ENCODE results near the gene DNAI2. TPM values are rescaled to one million over a fixed set of nuclear protein-coding genes. Genes with fewer than 3 reads are reported as not detected.

Gene DNAI2
- total and polyA plus RNA-seq, 7 experiments from 2014 or later = 0.15 to 1.8 (median 0.88) TPM; not detected in 1

DNA sequence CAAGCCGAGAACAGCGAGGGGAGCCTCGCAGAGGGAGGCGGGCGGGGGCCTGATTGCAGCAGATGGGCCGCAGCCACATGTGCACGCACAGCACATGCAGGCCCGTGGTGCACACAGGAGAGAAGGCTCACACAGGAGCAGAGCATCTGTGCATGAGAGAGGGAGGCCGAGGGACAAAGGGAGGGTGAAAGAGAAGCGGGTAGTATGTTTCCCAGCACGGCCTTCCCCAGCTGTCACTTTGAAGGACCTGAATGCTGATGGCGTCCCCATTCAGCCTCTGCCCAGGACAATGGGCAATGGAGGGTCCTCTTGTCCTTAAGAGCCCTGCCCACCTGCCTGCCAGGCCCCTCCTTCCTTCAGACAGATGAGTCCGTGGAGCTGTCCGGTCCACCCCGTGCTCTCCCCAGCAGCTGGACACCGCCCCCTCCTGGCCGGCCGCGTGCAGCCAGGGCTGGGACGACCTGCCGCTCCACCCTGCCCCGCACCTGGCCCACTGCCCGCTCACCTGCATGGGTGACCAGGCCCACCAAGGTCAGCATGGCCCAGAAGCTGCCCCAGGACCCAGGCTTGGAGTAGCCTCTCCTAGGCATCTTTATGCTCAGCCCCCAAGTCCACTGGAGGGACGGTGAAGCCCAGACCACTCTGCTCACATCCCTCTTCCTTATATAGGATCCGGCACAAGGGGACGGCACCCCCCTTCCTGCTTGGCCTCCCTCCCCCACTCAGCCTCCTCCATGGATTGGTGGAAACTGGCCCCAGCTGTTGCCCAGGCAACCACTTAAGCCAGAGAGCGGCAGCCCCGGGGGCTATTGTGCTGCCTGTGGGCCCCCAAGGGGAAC is 87.4 kb downstream of the DNAI2 start, which contains the start of gene BTBD17:
Gene BTBD17, minus strand, starts transcription at position 639 of the 839 bp plus-strand sequence. Its CDS starts 49 bp downstream, at position 590.
- ATAC-seq = peak; percentile 63
- H3K36me3 Mint-ChIP-seq = no peaks in the 10 kb centered on the region
- Histone ChIP-seq H3K9me3 (ENCODE audit: control insufficient read depth in 2 of 3, low read length in 3 of 3) (no peaks in the 10 kb centered on the region), H3K27ac (ENCODE audit: low read depth, low read length) (no peak within 1 kb of the TSS), H3K27me3 (ENCODE audit: control insufficient read depth in 2 of 2, insufficient read depth in 2 of 2, low read length in 2 of 2) (peaks cover 0 to under 1% of the 10 kb centered on the region in 2 donors), H3K4me3 (ENCODE audit: low read length) (no peak within 1 kb of the TSS), H3K4me1 (ENCODE audit: control insufficient read depth in 2 of 2, insufficient read depth in 2 of 2, low read length in 2 of 2) (no peaks in the 10 kb centered on the region), H3K36me3 (ENCODE audit: control insufficient read depth in 2 of 3, insufficient read depth in 3 of 3, low read length in 3 of 3) (no peaks in the 10 kb centered on the region)
- ChIA-PET CTCF (interaction anchor here (0.6 to 1.7 kb wide), 2 partner anchors 148 to 851 kb away, joined by 3 to 5 read pairs; partner anchors contain the start of gene TTYH2), POLR2A (no interaction called here)
- no peaks in the 10 kb centered on the region for H3K9me3 Mint-ChIP-seq
- peaks cover 14 to 26% (median 22%) of the 10 kb centered on the region in 5 donors for H3K27me3 Mint-ChIP-seq
- H3K4me3 Mint-ChIP-seq = no peak within 1 kb of the TSS
- peak within 1 kb of the TSS in 1 of 9 donors; percentile 78 for H3K27ac Mint-ChIP-seq
- H3K4me1 Mint-ChIP-seq = peaks cover 0 to 11% (median 4%) of the 10 kb centered on the region in 7 donors
- peak in 3 of 9 donors; percentile 18 to 56 (median 23) for DNase-seq
- intact Hi-C loops (cut with micrococcal nuclease) = loop anchor here in 1 of 2 donors (1.0 to 2.0 kb wide), 3 partner anchors 60 to 159 kb away; partner anchors contain the start of gene RPL38

GRCh38 chr17:74362069-74362405 is 88.0 kb downstream of the DNAI2 start:
- H3K4me1 ChIP-seq (ENCODE audit: control insufficient read depth in 2 of 2, insufficient read depth in 2 of 2, low read length in 2 of 2) = no peaks in the 10 kb centered on the region
- Mint-ChIP-seq H3K4me1 (peaks cover 0 to 11% (median 4%) of the 10 kb centered on the region in 7 donors), H3K27me3 (peaks cover 14 to 27% (median 21%) of the 10 kb centered on the region in 5 donors), H3K36me3 (no peaks in the 10 kb centered on the region), H3K4me3 (no peak overlapping the region), H3K9me3 (no peaks in the 10 kb centered on the region), H3K27ac (no peak overlapping the region)
- H3K9me3 ChIP-seq (ENCODE audit: control insufficient read depth in 2 of 3, low read length in 3 of 3) = no peaks in the 10 kb centered on the region
- ChIA-PET CTCF (interaction anchor here (0.6 to 1.2 kb wide), 4 partner anchors 9 to 851 kb away, joined by 3 to 4 read pairs (median 3); no protein-coding TSS in a partner anchor), POLR2A (no interaction called here)
- H3K36me3 ChIP-seq (ENCODE audit: control insufficient read depth in 2 of 3, insufficient read depth in 3 of 3, low read length in 3 of 3) = no peaks in the 10 kb centered on the region
- no peak for ATAC-seq
- no peak for DNase-seq
- intact Hi-C loops (cut with micrococcal nuclease) = no loop called here
- H3K27me3 ChIP-seq (ENCODE audit: control insufficient read depth in 2 of 2, insufficient read depth in 2 of 2, low read length in 2 of 2) = no peaks in the 10 kb centered on the region
- H3K4me3 ChIP-seq (ENCODE audit: low read length) = no peak overlapping the region
- no peak overlapping the region for H3K27ac ChIP-seq (ENCODE audit: low read depth, low read length)

GRCh38 chr17:74362810-74363498 is 88.9 kb downstream of the DNAI2 start:
- Histone ChIP-seq H3K4me3 (ENCODE audit: low read length) (no peak overlapping the region), H3K27me3 (ENCODE audit: control insufficient read depth in 2 of 2, insufficient read depth in 2 of 2, low read length in 2 of 2) (no peaks in the 10 kb centered on the region), H3K9me3 (ENCODE audit: control insufficient read depth in 2 of 3, low read length in 3 of 3) (no peaks in the 10 kb centered on the region), H3K27ac (ENCODE audit: low read depth, low read length) (no peak overlapping the region), H3K4me1 (ENCODE audit: control insufficient read depth in 2 of 2, insufficient read depth in 2 of 2, low read length in 2 of 2) (no peaks in the 10 kb centered on the region), H3K36me3 (ENCODE audit: control insufficient read depth in 2 of 3, insufficient read depth in 3 of 3, low read length in 3 of 3) (no peaks in the 10 kb centered on the region)
- ATAC-seq (no peak), DNase-seq (no peak)
- peaks cover 13 to 24% (median 16%) of the 10 kb centered on the region in 5 donors for H3K27me3 Mint-ChIP-seq
- no peaks in the 10 kb centered on the region for H3K36me3 Mint-ChIP-seq
- H3K9me3 Mint-ChIP-seq = no peaks in the 10 kb centered on the region
- intact Hi-C loops (cut with micrococcal nuclease) = no loop called here
- ChIA-PET POLR2A (no interaction called here), CTCF (interaction anchor here (0.7 to 1.6 kb wide), 5 partner anchors 8 to 150 kb away, joined by 3 to 4 read pairs (median 3); no protein-coding TSS in a partner anchor)
- H3K4me3 Mint-ChIP-seq = no peak overlapping the region
- peaks cover 0 to 8% (median 2%) of the 10 kb centered on the region in 7 donors for H3K4me1 Mint-ChIP-seq
- peak overlapping the region in 1 of 9 donors; percentile 78 for H3K27ac Mint-ChIP-seq

Other genes with a start within 250 kb of the DNAI2 start
- gene RPL38, start 70.6 kb upstream of the DNAI2 start, total RNA-seq = 1,000 to 10,000 TPM; 1,097 to 2,553 (median 2,002) TPM
- gene RPL38, start 70.6 kb upstream of the DNAI2 start, polyA plus RNA-seq = 1,000 to 10,000 TPM; 1,479 to 2,523 TPM
- 10 to 100 TPM in 2 of 5 experiments, 1 to 10 TPM in 3; 5.5 to 15.8 (median 9.9) TPM for gene TTYH2, start 60.7 kb upstream of the DNAI2 start, total RNA-seq
- 1 to 10 TPM; 1.9 to 2.0 TPM for gene TTYH2, start 60.7 kb upstream of the DNAI2 start, polyA plus RNA-seq
- gene KIF19, start 52.0 kb downstream of the DNAI2 start, total RNA-seq = 1 to 10 TPM in 1 of 5 experiments, under 1 TPM in 3, not detected in 1; 0.34 to 1.2 (median 0.47) TPM
- gene KIF19, start 52.0 kb downstream of the DNAI2 start, polyA plus RNA-seq = not detected
- gene BTBD17, start 87.6 kb downstream of the DNAI2 start, total RNA-seq = not detected
- not detected for gene BTBD17, start 87.6 kb downstream of the DNAI2 start, polyA plus RNA-seq
- gene GPR142, start 93.3 kb downstream of the DNAI2 start, total RNA-seq = not detected
- not detected for gene GPR142, start 93.3 kb downstream of the DNAI2 start, polyA plus RNA-seq
- gene GPRC5C, start 157.9 kb downstream of the DNAI2 start, total RNA-seq = 1 to 10 TPM in 1 of 5 experiments, under 1 TPM in 2, not detected in 2; 0.13 to 1.9 (median 0.29) TPM
- not detected for gene GPRC5C, start 157.9 kb downstream of the DNAI2 start, polyA plus RNA-seq
- gene CD300A, start 192.4 kb downstream of the DNAI2 start, total RNA-seq = 10 to 100 TPM in 2 of 5 experiments, 1 to 10 TPM in 3; 5.0 to 52.4 (median 6.8) TPM
- gene CD300A, start 192.4 kb downstream of the DNAI2 start, polyA plus RNA-seq = 1 to 10 TPM; 5.8 to 9.5 TPM